Keratinocyte (primary cell): ENCODE results near the gene PVRIG. TPM values are rescaled to one million over a fixed set of nuclear protein-coding genes. Genes with fewer than 3 reads are reported as not detected.

ENCODE experiments used
- DNase-seq: peaks from one replicate; pipeline ENCODE4 v3.0.0-alpha.2; 2011; ENCODE audit warnings: low read depth, missing footprints, low spot score
- FAIRE-seq: peaks from 2 replicates; lab custom pipeline; 2011; peaks lifted over from hg19 to GRCh38; lab: Jason Lieb, UNC
- H2AFZ ChIP-seq: 2 replicates; pipeline ENCODE4 v1.6.0; 2012; ENCODE audit warnings: low read length, control low read depth, inconsistent platforms; ENCODE audit not compliant: control insufficient read depth
- H3K27ac ChIP-seq: 2 replicates; pipeline ENCODE4 v1.5.1; 2011; ENCODE audit warnings: low read length; ENCODE audit not compliant: control insufficient read depth, insufficient read depth
- H3K27me3 ChIP-seq: 3 replicates; pipeline ENCODE4 v1.6.0; 2011; ENCODE audit warnings: low read length; ENCODE audit not compliant: control insufficient read depth, insufficient read depth; ENCODE audit errors: extremely low read depth
- H3K36me3 ChIP-seq, 2 experiments: 2 replicates in 1 of 2; 3 replicates in 1 of 2; pipeline ENCODE4 v1.5.1; 2011; ENCODE audit warnings: low read length in 2 of 2, mild to moderate bottlenecking in 1 of 2; ENCODE audit not compliant: control insufficient read depth in 2 of 2, insufficient read depth in 2 of 2; ENCODE audit errors: extremely low read depth in 1 of 2
- H3K4me1 ChIP-seq: 3 replicates; pipeline ENCODE4 v1.5.1; 2011; ENCODE audit warnings: low read length; ENCODE audit not compliant: control insufficient read depth, insufficient read depth; ENCODE audit errors: extremely low read depth
- H3K4me2 ChIP-seq: 3 replicates; pipeline ENCODE4 v1.6.0; 2011; ENCODE audit warnings: low read depth, low read length; ENCODE audit not compliant: control insufficient read depth, insufficient read depth; ENCODE audit errors: extremely low read depth
- H3K4me3 ChIP-seq, 3 experiments: fragments of 200-600 bp in 1 of 3; sonication (generic) in 1 of 3; 2 replicates in 2 of 3; 3 replicates in 1 of 3; pipeline ENCODE4 v1.5.1; 2011 to 2016; ENCODE audit warnings: low read length in 3 of 3, mild to moderate bottlenecking in 3 of 3, control low read depth in 2 of 3, inconsistent platforms in 1 of 3, low read depth in 1 of 3, mixed read lengths in 1 of 3, mixed run types in 1 of 3, moderate library complexity in 1 of 3; ENCODE audit not compliant: control insufficient read depth in 2 of 3, insufficient read depth in 2 of 3; ENCODE audit errors: extremely low read depth in 1 of 3
- H3K79me2 ChIP-seq: 2 replicates; pipeline ENCODE4 v1.6.0; 2012; ENCODE audit warnings: low read length; ENCODE audit not compliant: control insufficient read depth, insufficient read depth
- H3K9ac ChIP-seq: 3 replicates; pipeline ENCODE4 v1.6.0; 2011; ENCODE audit warnings: low read length; ENCODE audit not compliant: control insufficient read depth, insufficient read depth; ENCODE audit errors: extremely low read depth
- H3K9me1 ChIP-seq: 3 replicates; pipeline ENCODE4 v1.6.0; 2011; ENCODE audit warnings: low read length; ENCODE audit not compliant: control insufficient read depth, insufficient read depth; ENCODE audit errors: extremely low read depth
- H3K9me3 ChIP-seq: 2 replicates; pipeline ENCODE4 v1.5.1; 2012; ENCODE audit warnings: low read depth, low read length; ENCODE audit not compliant: control insufficient read depth
- H4K20me1 ChIP-seq: 3 replicates; pipeline ENCODE4 v1.6.0; 2011; ENCODE audit warnings: low read length; ENCODE audit not compliant: control insufficient read depth, insufficient read depth; ENCODE audit errors: extremely low read depth
- EZH2 ChIP-seq: IDR thresholded peaks from one replicate; pipeline ENCODE4 v1.6.1; 2012; ENCODE audit warnings: inconsistent platforms, mild to moderate bottlenecking, low read length, moderate library complexity
- dilution Hi-C: fragments of 300-500 bp; cut with MboI; formaldehyde crosslinking; loops from one replicate; pipeline ENCODE4 v1.7.0; 2020; ENCODE audit warnings: low sequenced_read_pairs; ENCODE audit not compliant: extremely low pct_ligation_motif_present
- polyA plus RNA-seq, 5 experiments: library from polyadenylated mRNA; depleted of rRNA in 3 of 5; stranded (reverse) in 3 of 5; stranded (forward) in 1 of 5; unstranded in 1 of 5; fragments of >200 nt; gene quantifications; 1 replicate in 1 of 5; 2 replicates in 3 of 5; 3 replicates in 1 of 5; pipeline versions ENCODE4 v1.2.1 to v1.2.3, GENCODE V29; 2011 to 2012; ENCODE audit warnings: missing spikeins in 2 of 5, low read depth in 1 of 5, low replicate concordance in 1 of 5
- TF ChIP-seq, protein P1 (sequence below), 3 experiments: IDR thresholded peaks in 1 of 3; conservative IDR thresholded peaks in 1 of 3; optimal IDR thresholded peaks in 1 of 3; 2 replicates in 2 of 3; 3 replicates in 1 of 3; pipeline versions ENCODE3 to v1.5.1; 2011; ENCODE audit warnings: low read length in 3 of 3, mild to moderate bottlenecking in 3 of 3, moderate library complexity in 2 of 3, control low read depth in 1 of 3, inconsistent platforms in 1 of 3; ENCODE audit not compliant: insufficient read depth in 2 of 3; ENCODE audit errors: extremely low read depth in 1 of 3

The PVRIG gene
- polyA plus RNA-seq, 1 donor (not counting 4 experiments of a cell fraction or from before 2014, with no cell fraction given), result 0.41 TPM

GRCh38 chr7:100211342-100211780 lies 8.4 kb upstream of the PVRIG start:
- no peaks in the 10 kb centered on the region for H4K20me1 ChIP-seq
- no peak for FAIRE-seq

GRCh38 chr7:100212631-100213286 lies 7.0 kb upstream of the PVRIG start:
- no peak overlapping the region for H3K4me3 ChIP-seq
- H3K9me3 ChIP-seq, result no peaks in the 10 kb centered on the region
- H3K36me3 ChIP-seq, result no peaks in the 10 kb centered on the region
- no peaks in the 10 kb centered on the region for H4K20me1 ChIP-seq
- H3K9me1 ChIP-seq, result no peaks in the 10 kb centered on the region
- FAIRE-seq, result no peak
- no peak for TF ChIP-seq EZH2
- TF ChIP-seq, protein P1, sequence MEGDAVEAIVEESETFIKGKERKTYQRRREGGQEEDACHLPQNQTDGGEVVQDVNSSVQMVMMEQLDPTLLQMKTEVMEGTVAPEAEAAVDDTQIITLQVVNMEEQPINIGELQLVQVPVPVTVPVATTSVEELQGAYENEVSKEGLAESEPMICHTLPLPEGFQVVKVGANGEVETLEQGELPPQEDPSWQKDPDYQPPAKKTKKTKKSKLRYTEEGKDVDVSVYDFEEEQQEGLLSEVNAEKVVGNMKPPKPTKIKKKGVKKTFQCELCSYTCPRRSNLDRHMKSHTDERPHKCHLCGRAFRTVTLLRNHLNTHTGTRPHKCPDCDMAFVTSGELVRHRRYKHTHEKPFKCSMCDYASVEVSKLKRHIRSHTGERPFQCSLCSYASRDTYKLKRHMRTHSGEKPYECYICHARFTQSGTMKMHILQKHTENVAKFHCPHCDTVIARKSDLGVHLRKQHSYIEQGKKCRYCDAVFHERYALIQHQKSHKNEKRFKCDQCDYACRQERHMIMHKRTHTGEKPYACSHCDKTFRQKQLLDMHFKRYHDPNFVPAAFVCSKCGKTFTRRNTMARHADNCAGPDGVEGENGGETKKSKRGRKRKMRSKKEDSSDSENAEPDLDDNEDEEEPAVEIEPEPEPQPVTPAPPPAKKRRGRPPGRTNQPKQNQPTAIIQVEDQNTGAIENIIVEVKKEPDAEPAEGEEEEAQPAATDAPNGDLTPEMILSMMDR (optimal IDR thresholded peaks at IDR 0.05 in 1 of 3, IDR thresholded peaks at IDR 0.05 in 1 of 3, conservative IDR thresholded peaks at IDR 0.05 in 1 of 3; ENCODE audit: extremely low read depth in 1 of 3, insufficient read depth in 2 of 3, low read length in 3 of 3), result no peak
- DNase-seq, result no peak
- dilution Hi-C loops, result no loop called here
- H3K27me3 ChIP-seq, result no peaks in the 10 kb centered on the region
- H3K79me2 ChIP-seq, result no peaks in the 10 kb centered on the region
- H3K27ac ChIP-seq, result no peak overlapping the region
- peaks cover 2% of the 10 kb centered on the region for H3K4me1 ChIP-seq
- no peak overlapping the region for H2AFZ ChIP-seq
- H3K9ac ChIP-seq, result no peak overlapping the region
- H3K4me2 ChIP-seq, result no peak overlapping the region

More at GRCh38 chr7:100211342-100211780, 8.4 kb upstream of the PVRIG start:
- dilution Hi-C loops, result no loop called here
- H3K4me2 ChIP-seq, result no peak overlapping the region
- no peaks in the 10 kb centered on the region for H3K36me3 ChIP-seq
- no peak overlapping the region for H3K4me3 ChIP-seq
- H3K4me1 ChIP-seq, result peaks cover 2% of the 10 kb centered on the region
- DNase-seq, result no peak
- no peak for TF ChIP-seq EZH2
- TF ChIP-seq, protein P1 (optimal IDR thresholded peaks at IDR 0.05 in 1 of 3, IDR thresholded peaks at IDR 0.05 in 1 of 3, conservative IDR thresholded peaks at IDR 0.05 in 1 of 3; ENCODE audit: extremely low read depth in 1 of 3, insufficient read depth in 2 of 3, low read length in 3 of 3), result no peak
- H3K79me2 ChIP-seq, result no peaks in the 10 kb centered on the region
- H3K27me3 ChIP-seq, result no peaks in the 10 kb centered on the region
- H3K9me1 ChIP-seq, result no peaks in the 10 kb centered on the region
- no peak overlapping the region for H2AFZ ChIP-seq
- H3K27ac ChIP-seq, result no peak overlapping the region
- no peaks in the 10 kb centered on the region for H3K9me3 ChIP-seq
- H3K9ac ChIP-seq, result no peak overlapping the region
